Fibroblast of the aortic adventitia (primary cell): Measurements from ENCODE around the gene DCAF17. TPM values are rescaled to one million over a fixed set of nuclear protein-coding genes. Genes with fewer than 3 reads are reported as not detected.

Experiments
- DNase-seq: peaks from one replicate; pipeline ENCODE4 v3.0.0-alpha.2; 2010; ENCODE audit warnings: low read depth
- H3K4me3 ChIP-seq: 2 replicates; pipeline ENCODE4 v1.5.1; 2011; ENCODE audit warnings: low read depth, mild to moderate bottlenecking, control low read depth, low read length, moderate library complexity
- total RNA-seq: library from RNA; depleted of rRNA; stranded (reverse); fragments of >200 nt; gene quantifications from 2 replicates; pipeline ENCODE4 v1.2.3, GENCODE V29; 2012; ENCODE audit warnings: low replicate concordance
- TF ChIP-seq, protein P1 (sequence below): IDR thresholded peaks from 2 replicates; pipeline ENCODE4 v1.5.1; 2011; ENCODE audit warnings: mild to moderate bottlenecking, low read length, control low read depth, inconsistent platforms; ENCODE audit not compliant: insufficient read depth

DCAF17 gene
- total RNA-seq, 1 donor, result 34.7 TPM

GRCh38 chr2:171407676-171408044, 26.4 kb upstream of the DCAF17 start:
- no peak for DNase-seq
- TF ChIP-seq, protein P1, sequence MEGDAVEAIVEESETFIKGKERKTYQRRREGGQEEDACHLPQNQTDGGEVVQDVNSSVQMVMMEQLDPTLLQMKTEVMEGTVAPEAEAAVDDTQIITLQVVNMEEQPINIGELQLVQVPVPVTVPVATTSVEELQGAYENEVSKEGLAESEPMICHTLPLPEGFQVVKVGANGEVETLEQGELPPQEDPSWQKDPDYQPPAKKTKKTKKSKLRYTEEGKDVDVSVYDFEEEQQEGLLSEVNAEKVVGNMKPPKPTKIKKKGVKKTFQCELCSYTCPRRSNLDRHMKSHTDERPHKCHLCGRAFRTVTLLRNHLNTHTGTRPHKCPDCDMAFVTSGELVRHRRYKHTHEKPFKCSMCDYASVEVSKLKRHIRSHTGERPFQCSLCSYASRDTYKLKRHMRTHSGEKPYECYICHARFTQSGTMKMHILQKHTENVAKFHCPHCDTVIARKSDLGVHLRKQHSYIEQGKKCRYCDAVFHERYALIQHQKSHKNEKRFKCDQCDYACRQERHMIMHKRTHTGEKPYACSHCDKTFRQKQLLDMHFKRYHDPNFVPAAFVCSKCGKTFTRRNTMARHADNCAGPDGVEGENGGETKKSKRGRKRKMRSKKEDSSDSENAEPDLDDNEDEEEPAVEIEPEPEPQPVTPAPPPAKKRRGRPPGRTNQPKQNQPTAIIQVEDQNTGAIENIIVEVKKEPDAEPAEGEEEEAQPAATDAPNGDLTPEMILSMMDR, result no peak
- H3K4me3 ChIP-seq, result no peak overlapping the region

- TF ChIP-seq, protein P1, result no peak
- DNase-seq, result peak; percentile 14
- no peak overlapping the region for H3K4me3 ChIP-seq
Measured at GRCh38 chr2:171409436-171409971, 24.5 kb upstream of the DCAF17 start.

DNA sequence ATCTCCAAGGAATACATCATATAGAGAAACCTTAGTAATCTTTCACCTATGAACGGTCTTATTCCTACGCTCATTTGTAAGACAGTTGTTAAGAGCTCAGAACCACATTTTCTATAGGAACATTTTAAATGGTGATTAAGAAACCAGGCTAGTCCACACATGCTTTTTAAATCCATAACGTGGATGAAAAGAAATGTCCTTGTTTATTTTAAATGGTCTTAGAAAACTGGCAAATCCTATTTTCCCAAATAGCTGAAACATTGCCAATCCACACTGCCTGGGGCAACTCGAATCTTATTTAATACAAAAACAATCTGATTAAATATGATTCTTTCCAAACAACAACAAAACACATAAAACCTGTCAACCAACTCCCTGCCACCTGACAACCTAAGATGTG, 23.9 kb upstream of the DCAF17 start:
- DNase-seq, result peak; percentile 64
- H3K4me3 ChIP-seq, result no peak overlapping the region
- TF ChIP-seq, protein P1, result no peak

- no peak for DNase-seq
- no peak overlapping the region for H3K4me3 ChIP-seq
- TF ChIP-seq, protein P1, result no peak
Measured at GRCh38 chr2:171410624-171411023, 23.4 kb upstream of the DCAF17 start.

DNA sequence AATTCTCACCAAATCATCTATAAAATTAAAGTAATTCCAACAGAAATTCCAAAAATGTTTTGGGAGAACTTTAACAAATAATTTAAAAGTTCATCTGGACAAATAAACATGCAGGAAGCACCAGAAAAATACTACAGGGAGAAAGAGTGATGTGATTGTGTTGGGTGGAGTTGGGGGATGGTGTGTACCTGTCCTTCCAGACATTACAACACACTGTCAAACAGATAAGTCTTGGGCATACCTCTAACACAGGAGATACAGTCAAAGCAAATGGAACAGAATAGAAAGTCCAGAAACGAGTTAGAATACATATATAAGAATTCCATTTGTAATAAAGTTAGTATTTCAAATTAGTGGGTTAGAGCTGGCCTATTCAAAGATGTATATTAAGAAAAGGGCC, 22.8 kb upstream of the DCAF17 start:
- DNase-seq, result no peak
- no peak overlapping the region for H3K4me3 ChIP-seq
- TF ChIP-seq, protein P1, result no peak

DNA sequence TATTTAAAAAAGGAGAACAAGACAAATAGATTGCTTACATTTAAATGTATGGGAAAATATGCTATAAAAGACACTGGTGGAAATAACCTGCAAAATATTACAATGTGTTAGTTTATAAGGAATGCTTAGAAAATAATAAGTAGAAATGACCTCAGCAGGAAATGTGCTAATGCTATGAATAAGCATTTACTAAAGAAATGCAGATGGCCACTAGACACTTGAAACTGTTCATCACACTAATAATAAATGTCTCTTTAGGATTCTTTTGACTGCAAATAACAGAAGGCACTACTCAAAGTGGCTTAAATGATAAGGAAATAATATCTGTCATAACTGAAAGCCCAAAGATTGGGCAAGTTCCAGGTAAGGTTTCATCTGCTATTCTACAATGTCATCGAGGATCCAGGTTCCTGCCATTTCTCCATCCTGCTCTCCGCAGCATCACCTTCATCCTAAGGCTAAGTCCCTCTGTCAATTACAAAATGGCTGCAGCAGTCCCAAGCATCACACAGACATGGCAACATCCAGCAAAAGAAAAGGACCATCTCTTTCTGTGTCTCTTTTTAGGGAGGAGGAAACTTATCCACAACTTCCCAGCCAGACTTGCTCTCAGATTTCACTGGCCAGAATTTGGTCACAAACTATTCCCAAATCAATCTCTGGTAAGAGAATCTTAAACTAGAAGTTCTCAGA, 22.1 kb upstream of the DCAF17 start:
- DNase-seq, result peak; percentile 50
- TF ChIP-seq, protein P1, result no peak

More for the DNA sequence above, 22.1 kb upstream of the DCAF17 start:
- H3K4me3 ChIP-seq, result no peak overlapping the region
